Astrocyte (in vitro differentiated cells and primary cell): ENCODE results near the gene SLC25A27. TPM values are rescaled to one million over a fixed set of nuclear protein-coding genes. Genes with fewer than 3 reads are reported as not detected.
A peak's percentile ranks its signal among the peaks of the same experiment; 100 is the strongest.

Experiments used
- DNase-seq: peaks from one replicate; pipeline ENCODE4 v3.0.0-alpha.2; 2010; ENCODE audit warnings: low read depth
- FAIRE-seq: peaks from 2 replicates; lab custom pipeline; 2011; peaks lifted over from hg19 to GRCh38; lab: Jason Lieb, UNC
- H2AFZ ChIP-seq: 2 replicates; pipeline ENCODE4 v1.6.0; 2012; ENCODE audit warnings: low read depth, low read length, inconsistent platforms
- H3K27ac ChIP-seq: 2 replicates; pipeline ENCODE4 v1.5.1; 2011; ENCODE audit warnings: low read depth, low read length, inconsistent platforms
- H3K27me3 ChIP-seq: 2 replicates; pipeline ENCODE4 v1.6.0; 2011; ENCODE audit warnings: low read length, inconsistent platforms; ENCODE audit not compliant: insufficient read depth
- H3K36me3 ChIP-seq: 2 replicates; pipeline ENCODE4 v1.5.1; 2011; ENCODE audit warnings: low read length, inconsistent platforms; ENCODE audit not compliant: insufficient read depth
- H3K4me1 ChIP-seq: 2 replicates; pipeline ENCODE4 v1.5.1; 2011; ENCODE audit warnings: low read length, inconsistent platforms; ENCODE audit not compliant: insufficient read depth
- H3K4me2 ChIP-seq: 2 replicates; pipeline ENCODE4 v1.6.0; 2012; ENCODE audit warnings: low read length, inconsistent platforms
- H3K4me3 ChIP-seq: 2 replicates; pipeline ENCODE4 v1.5.1; 2011; ENCODE audit warnings: low read depth, mild to moderate bottlenecking, low read length, inconsistent platforms; ENCODE audit not compliant: insufficient read depth
- H3K79me2 ChIP-seq: 2 replicates; pipeline ENCODE4 v1.6.0; 2012; ENCODE audit warnings: mild to moderate bottlenecking, low read length, inconsistent platforms; ENCODE audit not compliant: insufficient read depth
- H3K9ac ChIP-seq: 2 replicates; pipeline ENCODE4 v1.6.0; 2012; ENCODE audit warnings: mild to moderate bottlenecking, low read length, inconsistent platforms
- H3K9me3 ChIP-seq: 2 replicates; pipeline ENCODE4 v1.5.1; 2012; ENCODE audit warnings: low read depth, mild to moderate bottlenecking, low read length, inconsistent platforms; ENCODE audit not compliant: insufficient read depth
- H4K20me1 ChIP-seq: 2 replicates; pipeline ENCODE4 v1.6.0; 2012; ENCODE audit warnings: low read length, inconsistent platforms; ENCODE audit not compliant: insufficient read depth
- H3K27ac Mint-ChIP-seq: one replicate; pipeline ENCODE4 v1.8.0; 2021; ENCODE audit warnings: mild to moderate bottlenecking, mixed read lengths; ENCODE audit not compliant: unreplicated experiment
- H3K27me3 Mint-ChIP-seq: one replicate; pipeline ENCODE4 v1.8.0; 2021; ENCODE audit warnings: low read depth, mixed read lengths; ENCODE audit not compliant: unreplicated experiment
- H3K36me3 Mint-ChIP-seq: one replicate; pipeline ENCODE4 v1.8.0; 2021; ENCODE audit warnings: low read depth, mixed read lengths; ENCODE audit not compliant: unreplicated experiment
- H3K4me1 Mint-ChIP-seq: one replicate; pipeline ENCODE4 v1.8.0; 2021; ENCODE audit warnings: low read depth, mixed read lengths; ENCODE audit not compliant: unreplicated experiment
- H3K4me3 Mint-ChIP-seq: one replicate; pipeline ENCODE4 v1.8.0; 2021; ENCODE audit warnings: mild to moderate bottlenecking, moderate library complexity, mixed read lengths; ENCODE audit not compliant: unreplicated experiment
- H3K9me3 Mint-ChIP-seq: one replicate; pipeline ENCODE4 v1.8.0; 2021; ENCODE audit warnings: mild to moderate bottlenecking, mixed read lengths; ENCODE audit not compliant: unreplicated experiment
- CTCF ChIP-seq: IDR thresholded peaks from 2 replicates; pipeline ENCODE4 v1.5.1; 2011; ENCODE audit warnings: low read depth, mild to moderate bottlenecking, inconsistent platforms, low read length, moderate library complexity; ENCODE audit not compliant: insufficient read depth
- EZH2 ChIP-seq: IDR thresholded peaks from 2 replicates; pipeline ENCODE4 v1.6.1; 2012; ENCODE audit warnings: mild to moderate bottlenecking, low read length, inconsistent platforms; ENCODE audit not compliant: insufficient read depth
- total RNA-seq: library from RNA; stranded (reverse); gene quantifications from 2 replicates; pipeline ENCODE4 v1.2.1, GENCODE V29; 2021

SLC25A27 gene
- total RNA-seq, 1 donor from 2014 or later: 4.3 TPM

- Mint-ChIP-seq H3K9me3 (no peaks in the 10 kb centered on the region), H3K27me3 (no peaks in the 10 kb centered on the region), H3K36me3 (no peaks in the 10 kb centered on the region), H3K4me3 (no peak overlapping the region), H3K4me1 (no peaks in the 10 kb centered on the region), H3K27ac (no peak overlapping the region)
- H4K20me1 ChIP-seq: no peaks in the 10 kb centered on the region
- H2AFZ ChIP-seq: no peak overlapping the region
- H3K79me2 ChIP-seq: no peaks in the 10 kb centered on the region
- no peaks in the 10 kb centered on the region for H3K27me3 ChIP-seq
- no peak overlapping the region for H3K27ac ChIP-seq
- no peak overlapping the region for H3K4me2 ChIP-seq
- no peaks in the 10 kb centered on the region for H3K4me1 ChIP-seq
- DNase-seq (no peak), FAIRE-seq (no peak)
- no peak overlapping the region for H3K9ac ChIP-seq
- no peaks in the 10 kb centered on the region for H3K36me3 ChIP-seq
- no peak overlapping the region for H3K4me3 ChIP-seq
- H3K9me3 ChIP-seq: no peaks in the 10 kb centered on the region
- TF ChIP-seq EZH2 (no peak), CTCF (no peak)
Measured at GRCh38 chr6:46676604-46677313, 24.0 kb downstream of the SLC25A27 start.

DNA sequence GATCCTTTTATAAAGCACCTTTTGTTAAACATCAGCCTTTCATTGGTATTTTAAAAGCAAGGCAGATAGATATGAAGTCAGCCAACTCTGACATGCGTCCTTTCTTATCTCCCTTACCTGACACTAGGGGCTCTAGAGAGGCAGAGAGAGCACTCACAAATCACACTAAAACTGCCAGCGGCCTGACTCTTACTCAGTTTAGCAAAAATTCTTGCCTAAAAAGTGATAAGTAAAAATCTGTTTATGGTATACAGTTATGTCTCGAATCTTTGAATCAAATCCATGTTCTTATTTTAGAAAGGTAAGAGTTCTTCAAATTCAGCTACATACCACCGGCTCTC, 24.5 kb downstream of the SLC25A27 start:
- no peaks in the 10 kb centered on the region for H4K20me1 ChIP-seq
- Mint-ChIP-seq H3K4me3 (no peak overlapping the region), H3K4me1 (no peaks in the 10 kb centered on the region), H3K27ac (no peak overlapping the region), H3K9me3 (no peaks in the 10 kb centered on the region), H3K27me3 (no peaks in the 10 kb centered on the region), H3K36me3 (no peaks in the 10 kb centered on the region)
- DNase-seq: no peak
- no peak for FAIRE-seq
- H3K4me2 ChIP-seq: no peak overlapping the region
- no peaks in the 10 kb centered on the region for H3K36me3 ChIP-seq
- no peaks in the 10 kb centered on the region for H3K27me3 ChIP-seq
- no peak overlapping the region for H2AFZ ChIP-seq
- no peaks in the 10 kb centered on the region for H3K9me3 ChIP-seq
- H3K4me1 ChIP-seq: no peaks in the 10 kb centered on the region
- H3K9ac ChIP-seq: no peak overlapping the region
- H3K27ac ChIP-seq: no peak overlapping the region
- no peaks in the 10 kb centered on the region for H3K79me2 ChIP-seq
- no peak overlapping the region for H3K4me3 ChIP-seq
- TF ChIP-seq EZH2 (no peak), CTCF (peak; percentile 39)

DNA sequence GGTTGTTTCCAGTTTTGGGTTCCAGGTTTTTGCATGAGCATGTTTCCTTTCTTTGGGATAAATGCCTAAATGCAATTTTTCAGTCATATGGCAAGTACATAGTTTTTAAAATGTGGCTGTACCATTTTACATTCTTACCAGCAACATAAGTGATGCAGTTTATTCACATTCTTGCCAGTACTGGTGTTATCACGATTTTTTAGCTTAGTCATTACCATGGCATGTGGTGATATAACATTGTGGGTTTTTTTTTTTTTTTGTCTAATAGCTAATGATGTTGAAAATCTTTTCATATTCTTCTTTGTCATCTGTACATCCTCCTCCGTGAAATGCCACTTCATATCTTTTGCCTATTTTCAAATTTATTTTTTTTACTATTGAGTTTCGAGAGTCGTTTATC, 32.0 kb downstream of the SLC25A27 start:
- Histone ChIP-seq H3K36me3 (no peaks in the 10 kb centered on the region), H3K9me3 (no peaks in the 10 kb centered on the region), H3K27ac (peak overlapping the region; percentile 18), H3K79me2 (no peaks in the 10 kb centered on the region), H2AFZ (no peak overlapping the region), H4K20me1 (no peaks in the 10 kb centered on the region), H3K4me1 (no peaks in the 10 kb centered on the region), H3K4me2 (no peak overlapping the region), H3K4me3 (no peak overlapping the region), H3K9ac (no peak overlapping the region), H3K27me3 (no peaks in the 10 kb centered on the region)
- Mint-ChIP-seq H3K36me3 (no peaks in the 10 kb centered on the region), H3K4me1 (peaks cover 7% of the 10 kb centered on the region), H3K27me3 (no peaks in the 10 kb centered on the region), H3K9me3 (no peaks in the 10 kb centered on the region), H3K4me3 (no peak overlapping the region), H3K27ac (no peak overlapping the region)
- peak; percentile 83 for DNase-seq
- no peak for TF ChIP-seq CTCF
- no peak for FAIRE-seq
